Measurements from ENCODE around the gene AKIP1.

The AKIP1 gene

DNA sequence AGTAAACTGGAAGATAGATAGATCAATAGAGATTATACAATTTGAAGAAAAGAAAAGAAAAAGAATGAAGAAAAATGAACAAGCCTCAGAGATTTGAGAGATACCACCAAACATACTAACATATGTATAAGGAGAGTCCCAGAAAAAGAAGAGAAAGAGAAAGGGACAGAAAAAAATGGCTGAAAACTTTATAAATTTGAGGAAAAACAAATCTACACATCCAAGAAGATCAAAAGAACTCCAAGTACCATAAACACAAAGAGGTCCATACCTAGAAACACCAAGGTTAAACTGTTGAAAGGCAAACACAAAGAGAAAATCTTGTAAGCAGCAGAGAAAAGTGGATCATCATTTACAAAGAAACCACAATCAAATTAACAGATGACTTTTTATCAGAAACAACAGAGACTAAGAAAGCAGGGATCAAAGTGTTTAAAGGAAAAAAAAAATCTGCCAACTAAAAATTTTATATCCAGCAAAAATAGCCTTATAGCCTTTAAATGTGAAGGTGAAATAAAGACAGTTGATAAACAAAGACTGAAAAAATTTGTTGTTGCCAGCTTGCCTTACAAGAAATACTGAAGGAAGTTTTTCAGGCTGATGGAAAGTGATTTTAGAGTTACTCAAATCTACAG lies 11.8 kb upstream of the AKIP1 start:
- no peak overlapping the region for H3K27ac Mint-ChIP-seq
- peaks cover 6 to 17% of the 10 kb centered on the region in 2 donors for H3K9me3 Mint-ChIP-seq
- H3K4me3 Mint-ChIP-seq, result no peak overlapping the region
- ATAC-seq (replicated peaks) (no peak), DNase-seq (no peak)
- no peaks in the 10 kb centered on the region for H3K4me1 Mint-ChIP-seq
- peaks cover 6% of the 10 kb centered on the region in 2 donors for H3K27me3 Mint-ChIP-seq
- peaks cover 0 to 9% of the 10 kb centered on the region in 2 donors for H3K36me3 Mint-ChIP-seq

DNA sequence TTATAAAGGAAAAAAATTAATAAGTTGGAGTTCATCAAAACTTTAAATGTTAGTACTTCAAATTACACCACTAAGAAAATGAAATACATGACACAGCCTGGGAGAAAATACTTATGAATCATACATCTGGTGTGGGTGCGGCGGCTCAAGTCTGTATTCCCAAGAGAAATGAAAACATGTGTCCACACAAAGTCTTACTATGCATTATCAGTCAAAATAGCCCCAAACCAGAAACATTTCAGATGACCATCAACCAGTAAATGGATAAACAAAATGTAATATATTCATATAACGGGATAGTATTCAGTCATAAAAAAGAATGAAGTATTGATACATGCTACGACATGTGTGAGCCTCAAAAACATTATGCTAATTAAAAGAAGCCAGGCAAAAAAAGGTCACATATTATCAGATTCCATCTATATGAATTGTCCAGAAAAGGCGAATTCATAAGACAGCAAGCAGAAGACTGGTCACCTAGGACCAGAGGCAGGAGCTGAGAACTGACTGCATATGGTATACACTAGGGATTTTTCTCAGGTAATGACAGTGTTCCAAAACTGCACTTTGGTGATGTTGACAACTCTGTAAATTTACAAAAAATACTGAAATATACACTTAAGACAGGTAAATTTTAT lies 5.3 kb upstream of the AKIP1 start:
- Mint-ChIP-seq H3K9me3 (peaks cover 0 to 8% of the 10 kb centered on the region in 2 donors), H3K4me3 (no peak overlapping the region), H3K27ac (no peak overlapping the region), H3K4me1 (peaks cover 9 to 22% of the 10 kb centered on the region in 2 donors), H3K36me3 (peaks cover 0 to 4% of the 10 kb centered on the region in 2 donors), H3K27me3 (peaks cover 10 to 19% of the 10 kb centered on the region in 2 donors)
- no peak for ATAC-seq (replicated peaks)
- DNase-seq, result no peak

- no peak for DNase-seq
- peaks cover 9 to 22% of the 10 kb centered on the region in 2 donors for H3K4me1 Mint-ChIP-seq
- no peak for ATAC-seq (replicated peaks)
- peaks cover 3 to 12% of the 10 kb centered on the region in 2 donors for H3K27me3 Mint-ChIP-seq
- no peaks in the 10 kb centered on the region for H3K36me3 Mint-ChIP-seq
- no peak overlapping the region for H3K4me3 Mint-ChIP-seq
- peaks cover 0 to 3% of the 10 kb centered on the region in 2 donors for H3K9me3 Mint-ChIP-seq
- H3K27ac Mint-ChIP-seq, result no peak overlapping the region
Measured at GRCh38 chr11:8907116-8907515, 3.9 kb upstream of the AKIP1 start.

GRCh38 chr11:8908099-8908498 lies 2.9 kb upstream of the AKIP1 start:
- Mint-ChIP-seq H3K36me3 (no peaks in the 10 kb centered on the region), H3K4me1 (peaks cover 13 to 22% of the 10 kb centered on the region in 2 donors), H3K27ac (no peak overlapping the region), H3K27me3 (peaks cover 3 to 12% of the 10 kb centered on the region in 2 donors), H3K4me3 (no peak overlapping the region), H3K9me3 (no peaks in the 10 kb centered on the region)
- DNase-seq (no peak), ATAC-seq (replicated peaks) (no peak)

GRCh38 chr11:8910649-8911026 lies 351 bp upstream of the AKIP1 start:
- ATAC-seq (replicated peaks), result peak; percentile 8 to 29
- DNase-seq, result no peak
- Mint-ChIP-seq H3K4me3 (peak overlapping the region; percentile 94 to 97), H3K36me3 (peaks cover 3 to 5% of the 10 kb centered on the region in 2 donors), H3K9me3 (no peaks in the 10 kb centered on the region), H3K4me1 (peaks cover 26 to 38% of the 10 kb centered on the region in 2 donors), H3K27ac (no peak overlapping the region), H3K27me3 (peaks cover 3 to 12% of the 10 kb centered on the region in 2 donors)

GRCh38 chr11:8913961-8914660 lies 3.1 kb downstream of the AKIP1 start:
- DNase-seq, result no peak
- H3K4me1 Mint-ChIP-seq, result peaks cover 22 to 26% of the 10 kb centered on the region in 2 donors
- peak overlapping the region; percentile 19 to 47 for H3K4me3 Mint-ChIP-seq
- no peak overlapping the region for H3K27ac Mint-ChIP-seq
- H3K36me3 Mint-ChIP-seq, result peaks cover 6 to 16% of the 10 kb centered on the region in 2 donors
- H3K9me3 Mint-ChIP-seq, result no peaks in the 10 kb centered on the region
- peaks cover 1 to 10% of the 10 kb centered on the region in 2 donors for H3K27me3 Mint-ChIP-seq
- peak; percentile 27 to 33 for ATAC-seq (replicated peaks)

DNA sequence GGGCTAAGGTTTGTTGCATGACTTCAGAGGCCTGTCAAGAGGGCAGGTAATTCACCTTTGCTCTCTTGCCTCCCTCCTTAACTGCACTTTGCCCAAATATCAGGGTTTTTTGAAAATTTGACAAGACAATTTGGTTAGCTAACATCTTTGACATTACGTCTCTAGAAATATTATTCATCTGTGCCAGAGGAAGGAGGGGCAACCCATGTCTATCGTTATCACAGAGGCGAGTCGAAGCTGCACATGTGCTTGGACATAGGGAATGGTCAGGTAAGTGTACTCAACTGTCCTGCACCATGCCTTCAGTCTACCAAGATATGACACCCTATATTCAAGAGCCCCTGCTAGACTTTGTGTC lies 3.7 kb downstream of the AKIP1 start:
- Mint-ChIP-seq H3K27me3 (peaks cover 0 to 7% of the 10 kb centered on the region in 2 donors), H3K27ac (no peak overlapping the region), H3K4me3 (no peak overlapping the region), H3K36me3 (peaks cover 6 to 20% of the 10 kb centered on the region in 2 donors), H3K9me3 (no peaks in the 10 kb centered on the region), H3K4me1 (peaks cover 22 to 24% of the 10 kb centered on the region in 2 donors)
- ATAC-seq (replicated peaks), result no peak
- no peak for DNase-seq

DNA sequence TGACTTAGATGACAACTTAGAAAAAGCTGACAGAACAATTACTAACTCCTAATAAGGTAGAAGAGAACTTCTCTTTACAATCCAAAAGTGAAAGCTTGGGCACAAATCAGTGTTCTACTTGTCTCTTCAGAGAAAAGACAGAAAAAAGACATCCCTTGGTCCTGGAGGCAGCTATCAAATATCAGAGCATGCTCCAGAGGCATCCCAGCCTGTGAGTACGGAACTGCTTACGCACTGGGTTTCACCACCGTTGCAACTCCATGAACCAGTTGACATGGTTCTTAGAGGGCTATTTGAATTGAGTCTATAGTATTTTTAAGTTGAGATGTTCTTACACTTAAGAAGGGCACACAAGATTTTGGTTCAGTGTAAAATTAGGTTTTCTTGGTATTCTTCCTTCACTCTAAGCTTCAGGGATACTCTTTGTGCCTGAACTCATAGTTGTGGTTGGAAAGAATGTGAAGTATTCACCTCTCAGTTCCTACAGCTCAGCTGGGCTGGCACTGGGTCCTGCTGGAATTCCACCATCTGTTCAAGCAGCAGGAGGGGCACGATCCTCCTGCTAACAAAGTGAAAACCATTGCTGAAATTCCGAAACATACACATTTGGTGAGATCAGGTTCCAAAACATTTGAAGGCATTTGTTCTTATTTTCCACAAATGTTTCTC lies 6.3 kb downstream of the AKIP1 start:
- ATAC-seq (replicated peaks), result no peak
- H3K9me3 Mint-ChIP-seq, result no peaks in the 10 kb centered on the region
- DNase-seq, result no peak
- H3K4me3 Mint-ChIP-seq, result no peak overlapping the region
- no peak overlapping the region for H3K27ac Mint-ChIP-seq
- no peaks in the 10 kb centered on the region for H3K27me3 Mint-ChIP-seq
- H3K4me1 Mint-ChIP-seq, result peaks cover 15 to 16% of the 10 kb centered on the region in 2 donors
- H3K36me3 Mint-ChIP-seq, result peaks cover 12 to 39% of the 10 kb centered on the region in 2 donors

DNA sequence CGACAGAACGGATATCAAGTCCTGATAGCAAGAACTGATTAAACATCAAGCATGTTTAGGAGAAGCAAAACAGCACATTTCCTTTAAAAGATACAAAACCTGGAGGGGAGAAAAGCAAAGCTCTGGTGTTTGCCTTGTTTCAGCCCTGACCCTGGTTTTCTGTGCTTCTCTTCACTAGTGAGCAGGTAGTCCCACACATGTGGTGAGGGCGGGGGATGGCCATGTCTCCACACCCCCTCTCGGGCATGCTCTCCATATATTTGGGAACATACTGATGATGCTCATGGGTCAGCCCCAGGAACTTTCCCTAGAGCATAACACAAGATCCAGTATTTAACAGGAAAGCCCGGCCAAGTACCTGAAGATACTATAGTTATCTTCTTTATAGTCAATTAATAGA lies 11.7 kb downstream of the AKIP1 start:
- Mint-ChIP-seq H3K4me1 (no peaks in the 10 kb centered on the region), H3K36me3 (peaks cover 6 to 34% of the 10 kb centered on the region in 2 donors)
- ATAC-seq (replicated peaks), result no peak

DNA sequence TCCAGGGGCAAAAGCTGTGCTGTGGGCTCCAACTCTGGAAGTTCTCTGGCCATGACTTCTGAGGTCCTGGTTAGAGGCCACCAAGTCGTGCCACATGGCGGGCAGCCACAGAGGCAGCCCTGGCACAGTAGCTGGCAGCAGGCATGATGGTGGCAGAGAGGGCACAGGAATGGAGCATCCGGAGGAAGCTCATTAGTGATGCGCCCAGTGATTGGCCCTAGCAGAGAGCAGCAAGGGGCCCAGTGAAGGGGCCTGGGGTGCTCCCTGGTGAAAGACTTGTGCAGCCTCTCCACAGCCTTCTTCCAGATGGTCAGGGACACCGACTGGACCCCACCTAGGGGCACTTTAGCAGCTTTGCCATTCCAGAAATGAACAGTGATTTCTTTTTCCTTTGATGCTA lies 14.7 kb downstream of the AKIP1 start:
- H3K4me1 Mint-ChIP-seq, result no peaks in the 10 kb centered on the region
- H3K4me3 Mint-ChIP-seq, result no peak overlapping the region
- no peak overlapping the region for H3K27ac Mint-ChIP-seq
- H3K9me3 Mint-ChIP-seq, result no peaks in the 10 kb centered on the region
- H3K27me3 Mint-ChIP-seq, result no peaks in the 10 kb centered on the region
- DNase-seq (no peak), ATAC-seq (replicated peaks) (no peak)
- H3K36me3 Mint-ChIP-seq, result peaks cover 6 to 25% of the 10 kb centered on the region in 2 donors

More for the DNA sequence above, 11.7 kb downstream of the AKIP1 start:
- DNase-seq, result no peak
- Mint-ChIP-seq H3K27me3 (no peaks in the 10 kb centered on the region), H3K27ac (no peak overlapping the region), H3K9me3 (no peaks in the 10 kb centered on the region), H3K4me3 (no peak overlapping the region)

DNA sequence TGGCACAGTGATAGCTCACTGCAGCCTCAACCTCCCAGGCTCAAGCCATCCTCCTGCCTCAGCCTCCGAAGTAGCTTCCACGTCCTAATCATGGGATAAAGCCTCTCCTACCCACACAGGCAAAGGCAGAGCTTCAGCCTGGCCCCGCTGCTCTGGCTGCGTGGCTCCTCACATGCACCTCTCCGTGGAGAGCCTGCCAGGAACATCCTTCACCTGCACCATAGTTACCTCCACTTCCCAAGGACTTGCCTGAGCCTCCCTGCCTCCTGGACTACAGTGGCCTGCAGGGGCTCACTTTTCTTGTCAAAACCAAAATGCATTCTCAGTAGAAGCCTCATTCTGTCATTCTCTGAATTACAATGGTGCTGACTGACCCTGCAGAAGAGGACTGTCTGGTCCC lies 15.2 kb downstream of the AKIP1 start:
- DNase-seq (no peak), ATAC-seq (replicated peaks) (no peak)
- no peak overlapping the region for H3K4me3 Mint-ChIP-seq
- no peaks in the 10 kb centered on the region for H3K9me3 Mint-ChIP-seq
- H3K4me1 Mint-ChIP-seq, result no peaks in the 10 kb centered on the region
- H3K36me3 Mint-ChIP-seq, result peaks cover 6 to 22% of the 10 kb centered on the region in 2 donors
- no peaks in the 10 kb centered on the region for H3K27me3 Mint-ChIP-seq
- H3K27ac Mint-ChIP-seq, result no peak overlapping the region

DNA sequence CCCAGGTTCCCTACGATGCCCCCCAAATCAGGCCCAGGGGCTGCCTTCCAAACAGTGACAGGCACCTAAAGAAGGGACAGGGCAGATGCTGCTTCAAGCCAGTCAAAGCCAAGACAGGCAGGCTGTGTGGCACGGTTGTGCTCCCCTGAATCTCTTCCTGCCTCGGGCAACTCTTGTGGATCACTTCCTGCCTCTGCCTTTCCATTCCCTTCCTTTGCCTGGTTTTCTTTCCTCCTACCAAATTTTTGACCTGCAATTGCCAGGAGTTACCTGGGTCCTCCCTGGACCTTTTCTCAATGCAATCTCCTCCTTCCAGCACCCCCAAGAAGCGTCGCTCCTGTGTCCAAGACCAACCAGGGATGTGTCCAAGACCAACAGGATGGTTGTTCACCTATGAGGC lies 16.2 kb downstream of the AKIP1 start:
- Mint-ChIP-seq H3K36me3 (peaks cover 0 to 12% of the 10 kb centered on the region in 2 donors), H3K27me3 (no peaks in the 10 kb centered on the region), H3K27ac (peak overlapping the region; percentile 47), H3K4me3 (no peak overlapping the region), H3K4me1 (no peaks in the 10 kb centered on the region), H3K9me3 (no peaks in the 10 kb centered on the region)
- ATAC-seq (replicated peaks) (no peak), DNase-seq (no peak)

- no peak for ATAC-seq (replicated peaks)
- H3K9me3 Mint-ChIP-seq, result no peaks in the 10 kb centered on the region
- H3K27me3 Mint-ChIP-seq, result no peaks in the 10 kb centered on the region
- no peak overlapping the region for H3K4me3 Mint-ChIP-seq
- H3K4me1 Mint-ChIP-seq, result no peaks in the 10 kb centered on the region
- no peak overlapping the region for H3K27ac Mint-ChIP-seq
- DNase-seq, result no peak
- H3K36me3 Mint-ChIP-seq, result peaks cover 0 to 8% of the 10 kb centered on the region in 2 donors
Measured at GRCh38 chr11:8928205-8928604, 17.2 kb downstream of the AKIP1 start.

GRCh38 chr11:8928981-8929615 lies 18.1 kb downstream of the AKIP1 start:
- Mint-ChIP-seq H3K4me3 (no peak overlapping the region), H3K9me3 (no peaks in the 10 kb centered on the region), H3K27me3 (no peaks in the 10 kb centered on the region), H3K36me3 (peaks cover 0 to 8% of the 10 kb centered on the region in 2 donors), H3K27ac (no peak overlapping the region), H3K4me1 (no peaks in the 10 kb centered on the region)
- ATAC-seq (replicated peaks) (no peak), DNase-seq (no peak)
